Body of pancreas (tissue), 4 donors: ENCODE results near the gene SPTSSB. TPM values are rescaled to one million over a fixed set of nuclear protein-coding genes. Genes with fewer than 3 reads are reported as not detected.

ENCODE experiments used
- ATAC-seq: fragments of 150-250 bp; one replicate; pipeline ENCODE4 v1.9.1; 2016
- DNase-seq, 4 donors: peaks; one replicate each; pipeline ENCODE4 v3.0.0-alpha.2; 2019
- H3K27ac ChIP-seq, 4 donors: fragments of 200-600 bp; sonication (generic); 1 replicate in 3 of 4; 2 replicates in 1 of 4; pipeline versions ENCODE4 v1.5.1 to v1.6.1; 2016 to 2019; ENCODE audit warnings: mild to moderate bottlenecking in 1 of 4, mixed read lengths in 1 of 4, moderate library complexity in 1 of 4
- H3K27me3 ChIP-seq, 2 donors: fragments of 200-600 bp; sonication (generic); one replicate each; pipeline ENCODE4 v1.6.0; 2016; ENCODE audit warnings: mild to moderate bottlenecking in 1 of 2
- H3K36me3 ChIP-seq, 2 donors: fragments of 200-600 bp; sonication (generic); replicated peaks in 1 of 2; 2 replicates each; pipeline ENCODE4 v1.5.1; 2016; ENCODE audit warnings: low read depth in 2 of 2; ENCODE audit not compliant: insufficient read depth in 1 of 2
- H3K4me1 ChIP-seq: fragments of 200-600 bp; sonication (generic); one replicate; pipeline ENCODE4 v1.6.0; 2016
- H3K4me3 ChIP-seq, 2 donors: fragments of 200-600 bp; sonication (generic); 1 replicate in 1 of 2; 2 replicates in 1 of 2; pipeline ENCODE4 v1.5.1; 2016 to 2019
- H3K9me3 ChIP-seq, 3 donors: fragments of 200-600 bp; sonication (generic); 1 replicate in 2 of 3; 2 replicates in 1 of 3; pipeline ENCODE4 v1.5.1; 2016
- CTCF ChIP-seq, 7 experiments: fragments of 450-650 bp in 4 of 7; fragments of 200-600 bp in 3 of 7; sonication (generic) in 3 of 7; IDR thresholded peaks; one replicate each; pipeline ENCODE4 v1.5.1; 2016 to 2019; ENCODE audit warnings: antibody characterized with exemption in 7 of 7
- POLR2A ChIP-seq, 3 donors: fragments of 450-650 bp; IDR thresholded peaks; one replicate each; pipeline ENCODE4 v1.6.1; 2016; ENCODE audit warnings: antibody characterized with exemption in 3 of 3, mild to moderate bottlenecking in 2 of 3
- WGBS, 2 donors: methylation state at CpG; one replicate each; pipeline ENCODE4 v1.1.5; 2017; 5-methylcytosine and 5-hydroxymethylcytosine counted together
- intact Hi-C: fragments of 100-400 bp; cut with DNase I; formaldehyde crosslinking; loops from one replicate; pipeline ENCODE4 v1.15.1; 2023
- total RNA-seq, 2 donors: library from RNA; depleted of rRNA; stranded (reverse); fragments of >200 nt; gene quantifications; one replicate each; pipeline ENCODE4 v1.1.0, GENCODE V29; 2016

SPTSSB gene
- total RNA-seq, 2 donors from 2014 or later, result 3.4 TPM; not detected in 1

GRCh38 chr3:161310649-161311423 lies 60.5 kb downstream of the SPTSSB start:
- no peak for DNase-seq
- no peaks in the 10 kb centered on the region for H3K4me1 ChIP-seq
- H3K27ac ChIP-seq, result no peak overlapping the region
- WGBS, 2 donors, result 61 to 74% methylated on average over 5 of the region's 5 CpGs
- no peak overlapping the region for H3K4me3 ChIP-seq
- H3K27me3 ChIP-seq, result no peaks in the 10 kb centered on the region
- H3K36me3 ChIP-seq, result no peaks in the 10 kb centered on the region
- TF ChIP-seq POLR2A (IDR thresholded peaks at IDR 0.05) (no peak), CTCF (IDR thresholded peaks at IDR 0.05) (no peak)
- intact Hi-C loops, result no loop called here
- ATAC-seq, result no peak
- no peaks in the 10 kb centered on the region for H3K9me3 ChIP-seq

- H3K9me3 ChIP-seq, result no peaks in the 10 kb centered on the region
- TF ChIP-seq POLR2A (IDR thresholded peaks at IDR 0.05), result no peak
- TF ChIP-seq CTCF (IDR thresholded peaks at IDR 0.05), result peak; percentile 26 to 54 (median 52)
- no peak overlapping the region for H3K4me3 ChIP-seq
- H3K27me3 ChIP-seq, result no peaks in the 10 kb centered on the region
- no peak for ATAC-seq
- H3K27ac ChIP-seq, result no peak overlapping the region
- intact Hi-C loops, result no loop called here
- no peaks in the 10 kb centered on the region for H3K4me1 ChIP-seq
- no peaks in the 10 kb centered on the region for H3K36me3 ChIP-seq
- DNase-seq, result no peak
- 75 to 89% methylated on average over 2 of the region's 2 CpGs for WGBS, 2 donors
Observed at GRCh38 chr3:161305095-161305991, 66.0 kb downstream of the SPTSSB start.

GRCh38 chr3:161296814-161297213 lies 74.5 kb downstream of the SPTSSB start:
- no peak for DNase-seq
- no peak overlapping the region for H3K4me3 ChIP-seq
- no peaks in the 10 kb centered on the region for H3K36me3 ChIP-seq
- no peak overlapping the region for H3K27ac ChIP-seq
- TF ChIP-seq POLR2A (IDR thresholded peaks at IDR 0.05) (no peak), CTCF (IDR thresholded peaks at IDR 0.05) (no peak)
- no peak for ATAC-seq
- intact Hi-C loops, result no loop called here
- peaks cover 0 to 7% (median 0%) of the 10 kb centered on the region in 3 donors for H3K9me3 ChIP-seq
- H3K27me3 ChIP-seq, result no peaks in the 10 kb centered on the region
- 90 to 94% methylated on average over 3 of the region's 3 CpGs for WGBS, 2 donors
- no peaks in the 10 kb centered on the region for H3K4me1 ChIP-seq

- ATAC-seq (no peak), DNase-seq (no peak)
- Histone ChIP-seq H3K4me1 (no peaks in the 10 kb centered on the region), H3K9me3 (peaks cover 0 to 7% (median 0%) of the 10 kb centered on the region in 3 donors), H3K27me3 (no peaks in the 10 kb centered on the region), H3K36me3 (no peaks in the 10 kb centered on the region), H3K27ac (no peak overlapping the region), H3K4me3 (no peak overlapping the region)
- TF ChIP-seq POLR2A (IDR thresholded peaks at IDR 0.05) (no peak), CTCF (IDR thresholded peaks at IDR 0.05) (no peak)
- intact Hi-C loops, result no loop called here
Observed at GRCh38 chr3:161295325-161295724, 76.0 kb downstream of the SPTSSB start.

Other genes with a start within 250 kb of the SPTSSB start
- 10 to 100 TPM; 37.2 to 41.2 TPM for gene NMD3, start 150.2 kb downstream of the SPTSSB start, total RNA-seq
- not detected for gene OTOL1, start 125.3 kb upstream of the SPTSSB start, total RNA-seq